DMS 273 treated with DMSO at 0.1 percent for 48 hours (cell line): ENCODE data around the gene NRXN3.

ENCODE experiments used
- DNase-seq: peaks from one replicate; lab custom pipeline; 2025; lab: John Stamatoyannopoulos, UW

Gene NRXN3

GRCh38 chr14:79287976-79288375 is 1117.8 kb downstream of the NRXN3 start:
- DNase-seq: no peak

GRCh38 chr14:79293482-79294177 is 1123.5 kb downstream of the NRXN3 start:
- DNase-seq: no peak

GRCh38 chr14:79294499-79294898 is 1124.3 kb downstream of the NRXN3 start:
- no peak for DNase-seq

- no peak for DNase-seq
Observed at GRCh38 chr14:79295385-79295784, 1125.2 kb downstream of the NRXN3 start.

- DNase-seq: no peak
Observed at GRCh38 chr14:79298373-79298772, 1128.2 kb downstream of the NRXN3 start.

GRCh38 chr14:79299162-79299561 is 1129.0 kb downstream of the NRXN3 start:
- no peak for DNase-seq

- DNase-seq: no peak
Observed at GRCh38 chr14:79304279-79304678, 1134.1 kb downstream of the NRXN3 start.

GRCh38 chr14:79306546-79306945 is 1136.4 kb downstream of the NRXN3 start:
- DNase-seq: no peak

GRCh38 chr14:79318371-79318770 is 1148.2 kb downstream of the NRXN3 start:
- no peak for DNase-seq

GRCh38 chr14:79320561-79320960 is 1150.4 kb downstream of the NRXN3 start:
- no peak for DNase-seq

GRCh38 chr14:79321070-79321469 is 1150.9 kb downstream of the NRXN3 start:
- no peak for DNase-seq

GRCh38 chr14:79325071-79325470 is 1154.9 kb downstream of the NRXN3 start:
- no peak for DNase-seq

GRCh38 chr14:79325557-79325956 is 1155.4 kb downstream of the NRXN3 start:
- no peak for DNase-seq

GRCh38 chr14:79328863-79329262 is 1158.7 kb downstream of the NRXN3 start:
- no peak for DNase-seq

GRCh38 chr14:79331830-79332229 is 1161.7 kb downstream of the NRXN3 start:
- no peak for DNase-seq

- no peak for DNase-seq
Observed at GRCh38 chr14:79332504-79333197, 1162.5 kb downstream of the NRXN3 start.

- DNase-seq: no peak
Observed at GRCh38 chr14:79333198-79333546, 1163.0 kb downstream of the NRXN3 start.

- DNase-seq: no peak
Observed at GRCh38 chr14:79334272-79334671, 1164.1 kb downstream of the NRXN3 start.

- no peak for DNase-seq
Observed at GRCh38 chr14:79337761-79338160, 1167.6 kb downstream of the NRXN3 start.

- DNase-seq: no peak
Observed at GRCh38 chr14:79342942-79343341, 1172.8 kb downstream of the NRXN3 start.

GRCh38 chr14:79351011-79351410 is 1180.8 kb downstream of the NRXN3 start:
- no peak for DNase-seq

- DNase-seq: no peak
Observed at GRCh38 chr14:79352076-79352630, 1182.0 kb downstream of the NRXN3 start.

GRCh38 chr14:79354336-79354735 is 1184.2 kb downstream of the NRXN3 start:
- no peak for DNase-seq

GRCh38 chr14:79356040-79356439 is 1185.9 kb downstream of the NRXN3 start:
- no peak for DNase-seq
